Fibroblast of lung (primary cell): ENCODE results near the gene RBCK1. TPM values are rescaled to one million over a fixed set of nuclear protein-coding genes. Genes with fewer than 3 reads are reported as not detected.

Experiments
- DNase-seq, 2 donors: peaks; one replicate each; pipeline versions ENCODE4 v3.0.0 to v3.0.0-alpha.2; 2010; ENCODE audit warnings: low read depth in 2 of 2
- H2AFZ ChIP-seq: 2 replicates; pipeline ENCODE4 v1.5.1; 2012; ENCODE audit warnings: low read length, control low read depth, inconsistent platforms
- H3K27ac ChIP-seq: 2 replicates; pipeline ENCODE4 v1.5.1; 2011; ENCODE audit warnings: low read length, control low read depth; ENCODE audit not compliant: insufficient read depth
- H3K27me3 ChIP-seq: 2 replicates; pipeline ENCODE4 v1.5.1; 2011; ENCODE audit warnings: mild to moderate bottlenecking, low read length; ENCODE audit not compliant: control insufficient read depth, insufficient read depth
- H3K36me3 ChIP-seq: 2 replicates; pipeline ENCODE4 v1.5.1; 2011; ENCODE audit warnings: low read length; ENCODE audit not compliant: control insufficient read depth, insufficient read depth
- H3K4me1 ChIP-seq: 2 replicates; pipeline ENCODE4 v1.5.1; 2011; ENCODE audit warnings: low read length; ENCODE audit not compliant: control insufficient read depth, insufficient read depth; ENCODE audit errors: extremely low read depth
- H3K4me2 ChIP-seq: 2 replicates; pipeline ENCODE4 v1.5.1; 2011; ENCODE audit warnings: low read length, control low read depth; ENCODE audit not compliant: insufficient read depth; ENCODE audit errors: extremely low read depth
- H3K4me3 ChIP-seq, 4 experiments: fragments of 200-600 bp in 1 of 4; sonication (generic) in 1 of 4; replicated peaks in 1 of 4; 2 replicates each; pipeline ENCODE4 v1.5.1; 2011 to 2016; ENCODE audit warnings: low read length in 4 of 4, low read depth in 3 of 4, mild to moderate bottlenecking in 3 of 4, control low read depth in 2 of 4, inconsistent platforms in 1 of 4, mixed read lengths in 1 of 4; ENCODE audit not compliant: insufficient read depth in 1 of 4; ENCODE audit errors: control extremely low read depth in 1 of 4
- H3K79me2 ChIP-seq: 2 replicates; pipeline ENCODE4 v1.5.1; 2012; ENCODE audit warnings: mild to moderate bottlenecking, low read length, inconsistent platforms; ENCODE audit not compliant: control insufficient read depth, insufficient read depth
- H3K9ac ChIP-seq: 2 replicates; pipeline ENCODE4 v1.5.1; 2011; ENCODE audit warnings: mild to moderate bottlenecking, low read length, control low read depth; ENCODE audit not compliant: insufficient read depth
- H3K9me3 ChIP-seq: 2 replicates; pipeline ENCODE4 v1.5.1; 2012; ENCODE audit warnings: low read depth, low read length; ENCODE audit not compliant: control insufficient read depth, insufficient read depth
- H4K20me1 ChIP-seq: 2 replicates; pipeline ENCODE4 v1.5.1; 2011; ENCODE audit warnings: low read length; ENCODE audit not compliant: control insufficient read depth, insufficient read depth; ENCODE audit errors: extremely low read depth
- CTCF ChIP-seq, 2 donors: IDR thresholded peaks in 1 of 2; conservative IDR thresholded peaks in 1 of 2; 1 replicate in 1 of 2; 2 replicates in 1 of 2; pipeline ENCODE4 v1.5.1; 2011 to 2012; ENCODE audit warnings: low read length in 2 of 2, control low read depth in 1 of 2, inconsistent platforms in 1 of 2, low read depth in 1 of 2, mild to moderate bottlenecking in 1 of 2
- EZH2 ChIP-seq: IDR thresholded peaks from 2 replicates; pipeline ENCODE4 v1.5.1; 2012; ENCODE audit warnings: low read length, control low read depth, mild to moderate bottlenecking; ENCODE audit errors: missing control alignments
- polyA plus RNA-seq, 2 donors: library from polyadenylated mRNA; depleted of rRNA in 1 of 2; stranded (reverse) in 1 of 2; unstranded in 1 of 2; fragments of >200 nt; gene quantifications; 2 replicates each; pipeline ENCODE4 v1.2.1, GENCODE V29; 2011 to 2012; ENCODE audit warnings: missing spikeins in 1 of 2
- total RNA-seq: library from RNA; depleted of rRNA; stranded (reverse); fragments of >200 nt; gene quantifications from 2 replicates; pipeline ENCODE4 v1.2.1, GENCODE V29; 2014

The RBCK1 gene
- total and polyA plus RNA-seq, 2 donors (not counting 1 experiment from before 2014, with no cell fraction given) = 35.2 to 89.0 TPM

DNA sequence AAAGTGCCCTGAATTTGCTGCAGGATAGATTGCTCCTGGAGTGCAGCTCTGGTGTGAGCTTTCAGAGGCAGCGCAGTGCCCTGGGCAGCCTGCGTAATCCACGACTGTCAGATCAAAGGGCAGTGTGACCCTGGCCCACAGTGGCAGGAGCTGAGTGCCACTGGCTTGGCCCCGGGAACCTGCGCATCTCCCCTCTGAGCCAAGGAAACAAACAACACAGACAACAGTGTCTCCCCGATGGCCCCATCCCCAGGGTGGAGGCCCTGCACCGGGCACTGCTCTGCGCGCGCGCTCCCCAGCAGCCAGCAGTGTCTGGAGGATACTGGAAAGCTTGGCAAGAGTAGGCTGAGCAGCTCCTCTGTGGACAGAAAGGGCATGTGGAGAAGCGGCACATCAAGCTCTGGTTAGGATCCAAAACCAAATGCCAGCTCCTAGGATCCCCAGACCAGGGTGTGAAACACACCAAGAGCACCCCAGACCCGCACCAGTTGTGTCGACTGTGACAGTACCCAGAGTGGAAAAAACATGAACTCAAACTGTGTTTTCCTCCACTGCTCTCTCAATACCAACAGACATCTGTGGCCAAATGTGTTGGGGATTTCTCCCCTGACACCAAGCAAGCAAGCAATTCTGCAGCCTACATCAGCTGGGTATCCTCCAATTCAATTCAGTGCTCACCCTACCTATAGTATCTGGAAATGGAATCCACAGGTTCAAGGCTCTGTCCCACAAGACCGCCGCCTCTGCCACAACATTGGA is 26.7 kb downstream of the RBCK1 start:
- H3K27ac ChIP-seq = no peak overlapping the region
- peaks cover 18% of the 10 kb centered on the region for H3K36me3 ChIP-seq

GRCh38 chr20:435558-435957 is 27.5 kb downstream of the RBCK1 start:
- Histone ChIP-seq H3K4me2 (no peak overlapping the region), H3K9ac (no peak overlapping the region), H3K9me3 (no peaks in the 10 kb centered on the region), H3K36me3 (peaks cover 23% of the 10 kb centered on the region), H2AFZ (no peak overlapping the region), H3K4me1 (no peaks in the 10 kb centered on the region), H3K27me3 (no peaks in the 10 kb centered on the region), H3K4me3 (no peak overlapping the region), H4K20me1 (no peaks in the 10 kb centered on the region), H3K27ac (no peak overlapping the region), H3K79me2 (no peaks in the 10 kb centered on the region)
- no peak for TF ChIP-seq EZH2
- no peak for TF ChIP-seq CTCF (conservative IDR thresholded peaks at IDR 0.05 in 1 of 2, IDR thresholded peaks at IDR 0.05 in 1 of 2; ENCODE audit: low read depth in 1 of 2, low read length in 2 of 2)
- DNase-seq = no peak

More for the DNA sequence above, 26.7 kb downstream of the RBCK1 start:
- no peaks in the 10 kb centered on the region for H3K4me1 ChIP-seq
- H4K20me1 ChIP-seq = no peaks in the 10 kb centered on the region
- no peaks in the 10 kb centered on the region for H3K27me3 ChIP-seq
- DNase-seq = no peak
- H2AFZ ChIP-seq = no peak overlapping the region
- no peaks in the 10 kb centered on the region for H3K79me2 ChIP-seq
- no peak overlapping the region for H3K9ac ChIP-seq
- TF ChIP-seq CTCF (conservative IDR thresholded peaks at IDR 0.05 in 1 of 2, IDR thresholded peaks at IDR 0.05 in 1 of 2; ENCODE audit: low read depth in 1 of 2, low read length in 2 of 2) = no peak
- no peak for TF ChIP-seq EZH2
- H3K9me3 ChIP-seq = no peaks in the 10 kb centered on the region
- no peak overlapping the region for H3K4me2 ChIP-seq
- H3K4me3 ChIP-seq = no peak overlapping the region

- Histone ChIP-seq H3K36me3 (peaks cover 25% of the 10 kb centered on the region), H3K4me1 (no peaks in the 10 kb centered on the region), H3K79me2 (no peaks in the 10 kb centered on the region), H3K4me2 (no peak overlapping the region), H3K9me3 (no peaks in the 10 kb centered on the region), H3K27me3 (no peaks in the 10 kb centered on the region), H3K27ac (no peak overlapping the region), H3K9ac (no peak overlapping the region), H2AFZ (no peak overlapping the region), H3K4me3 (no peak overlapping the region), H4K20me1 (no peaks in the 10 kb centered on the region)
- TF ChIP-seq EZH2 = no peak
- TF ChIP-seq CTCF (conservative IDR thresholded peaks at IDR 0.05 in 1 of 2, IDR thresholded peaks at IDR 0.05 in 1 of 2; ENCODE audit: low read depth in 1 of 2, low read length in 2 of 2) = no peak
- DNase-seq = no peak
Measured at GRCh38 chr20:436476-436875, 28.4 kb downstream of the RBCK1 start.
